Esophagus muscularis mucosa (tissue), 4 donors: Measurements from ENCODE around the gene MCF2.

Experiments
- CTCF ChIP-seq, 3 experiments: fragments of 200-600 bp in 2 of 3; fragments of 450-650 bp in 1 of 3; sonication (generic) in 2 of 3; IDR thresholded peaks; one replicate each; pipeline ENCODE4 v1.5.1; 2017 to 2019; ENCODE audit warnings: antibody characterized with exemption in 3 of 3, mild to moderate bottlenecking in 2 of 3, moderate library complexity in 1 of 3
- EP300 ChIP-seq: sonication (generic); formaldehyde crosslinking; IDR thresholded peaks from one replicate; pipeline ENCODE4 v1.6.1; 2017; ENCODE audit warnings: antibody characterized with exemption
- POLR2A ChIP-seq: fragments of 450-650 bp; IDR thresholded peaks from one replicate; pipeline ENCODE4 v1.6.1; 2017; ENCODE audit warnings: antibody characterized with exemption, moderate library complexity, mild to moderate bottlenecking, low read depth
- POLR2AphosphoS5 ChIP-seq, 2 donors: sonication (generic); formaldehyde crosslinking; IDR thresholded peaks; one replicate each; pipeline ENCODE4 v1.6.1; 2017; ENCODE audit warnings: antibody characterized with exemption in 2 of 2

- TF ChIP-seq CTCF (IDR thresholded peaks at IDR 0.05) (no peak), POLR2A (no peak), EP300 (no peak), POLR2AphosphoS5 (IDR thresholded peaks at IDR 0.05) (no peak)
These were observed 68.7 kb downstream of the MCF2 start for GRCh38 chrX:139639253-139639652.
